ENCODE measurements around the gene UGT1A8.
"Not testable (repeated sequence)": the region's sequence is repeated elsewhere in the genome, so short reads cannot be mapped to it uniquely, and the experiment has no call there.

Gene UGT1A8

GRCh38 chr2:233689031-233689430 lies 71.6 kb downstream of the UGT1A8 start:
- no peak for FAIRE-seq

- no peak for FAIRE-seq
Observed at GRCh38 chr2:233689501-233689900, 72.1 kb downstream of the UGT1A8 start.

- FAIRE-seq = no peak
Observed at GRCh38 chr2:233690444-233690843, 73.0 kb downstream of the UGT1A8 start.

GRCh38 chr2:233691443-233692433 lies 74.3 kb downstream of the UGT1A8 start:
- FAIRE-seq = no peak

- FAIRE-seq = no peak
Observed at GRCh38 chr2:233692648-233693047, 75.2 kb downstream of the UGT1A8 start, which contains the start of gene UGT1A6. Gene UGT1A6, plus strand, starts transcription at chr2:233692890. Its CDS starts 115 bp downstream, at chr2:233693005.

GRCh38 chr2:233693963-233694362 lies 76.5 kb downstream of the UGT1A8 start:
- FAIRE-seq = no peak

- FAIRE-seq = no peak
Observed at GRCh38 chr2:233698740-233699139, 81.3 kb downstream of the UGT1A8 start.

GRCh38 chr2:233699424-233700027 lies 82.1 kb downstream of the UGT1A8 start:
- FAIRE-seq = no peak

GRCh38 chr2:233700028-233700635 lies 82.7 kb downstream of the UGT1A8 start:
- no peak for FAIRE-seq

GRCh38 chr2:233700842-233701241 lies 83.4 kb downstream of the UGT1A8 start:
- not testable (repeated sequence) for FAIRE-seq

- no peak for FAIRE-seq
Observed at GRCh38 chr2:233702238-233702637, 84.8 kb downstream of the UGT1A8 start.

GRCh38 chr2:233705911-233706506 lies 88.6 kb downstream of the UGT1A8 start:
- FAIRE-seq = no peak

GRCh38 chr2:233706720-233707119 lies 89.3 kb downstream of the UGT1A8 start:
- no peak for FAIRE-seq

GRCh38 chr2:233707940-233708644 lies 90.7 kb downstream of the UGT1A8 start:
- FAIRE-seq = no peak

- no peak for FAIRE-seq
Observed at GRCh38 chr2:233708942-233709341, 91.5 kb downstream of the UGT1A8 start.

- no peak for FAIRE-seq
Observed at GRCh38 chr2:233711312-233712008, 94.0 kb downstream of the UGT1A8 start.

GRCh38 chr2:233712611-233713261 lies 95.3 kb downstream of the UGT1A8 start, which contains the start of gene UGT1A5:
Gene UGT1A5, plus strand, starts transcription at chr2:233712907. Its CDS starts 85 bp downstream, at chr2:233712992.
- FAIRE-seq = no peak

- FAIRE-seq = no peak
Observed at GRCh38 chr2:233713262-233713615, 95.8 kb downstream of the UGT1A8 start.

GRCh38 chr2:233714121-233714520 lies 96.7 kb downstream of the UGT1A8 start:
- FAIRE-seq = no peak

GRCh38 chr2:233718552-233718951 lies 101.1 kb downstream of the UGT1A8 start, which contains the start of gene UGT1A4:
Gene UGT1A4, plus strand, starts transcription at chr2:233718736. Its CDS starts 85 bp downstream, at chr2:233718821.
- FAIRE-seq = no peak

GRCh38 chr2:233728723-233729301 lies 111.4 kb downstream of the UGT1A8 start, which contains the start of gene UGT1A3:
Gene UGT1A3, plus strand, starts transcription at chr2:233729042. Its CDS starts 85 bp downstream, at chr2:233729127.
- FAIRE-seq = no peak

Data from G401.6 (cell line).